ENCODE data around the gene APOM. TPM values are rescaled to one million over a fixed set of nuclear protein-coding genes. Genes with fewer than 3 reads are reported as not detected.

The APOM gene
- total and polyA plus RNA-seq, 2 donors from 2014 or later = 4.6 to 154 TPM

- no peak for FAIRE-seq
- intact Hi-C loops (cut with DNase I) = no loop called here
- no peaks in the 10 kb centered on the region for H3K27me3 ChIP-seq (ENCODE audit: control insufficient read depth, insufficient read depth, low read length)
- H3K4me1 ChIP-seq (ENCODE audit: control insufficient read depth in 2 of 3, insufficient read depth in 2 of 3, low read depth in 1 of 3, low read length in 3 of 3) = no peaks in the 10 kb centered on the region
- TF ChIP-seq CTCF (IDR thresholded peaks at IDR 0.05; ENCODE audit: borderline replicate concordance, extremely low read depth, insufficient read depth) = no peak
- no peak for DNase-seq
- H3K9me3 ChIP-seq (ENCODE audit: control insufficient read depth in 2 of 3, insufficient read depth in 1 of 3, low read length in 3 of 3) = no peaks in the 10 kb centered on the region
- no peak overlapping the region for H3K9ac ChIP-seq (ENCODE audit: low read length in 3 of 3)
- H3K27ac ChIP-seq (ENCODE audit: low read depth in 2 of 2, low read length in 2 of 2) = no peak overlapping the region
- no peak overlapping the region for H3K4me3 ChIP-seq (ENCODE audit: low read length in 3 of 3)
- peaks cover 9 to 86% (median 60%) of the 10 kb centered on the region in 3 donors for H3K36me3 ChIP-seq (ENCODE audit: control insufficient read depth in 2 of 3, insufficient read depth in 3 of 3, low read length in 3 of 3)
Measured at GRCh38 chr6:31643818-31644454, 11.8 kb upstream of the APOM start.

GRCh38 chr6:31645325-31645724 lies 10.4 kb upstream of the APOM start:
- intact Hi-C loops (cut with DNase I) = no loop called here
- Histone ChIP-seq H3K36me3 (ENCODE audit: control insufficient read depth in 2 of 3, insufficient read depth in 3 of 3, low read length in 3 of 3) (peaks cover 14 to 79% (median 59%) of the 10 kb centered on the region in 3 donors), H3K9me3 (ENCODE audit: control insufficient read depth in 2 of 3, insufficient read depth in 1 of 3, low read length in 3 of 3) (no peaks in the 10 kb centered on the region), H3K27me3 (ENCODE audit: control insufficient read depth, insufficient read depth, low read length) (no peaks in the 10 kb centered on the region), H3K4me3 (ENCODE audit: low read length in 3 of 3) (no peak overlapping the region), H3K4me1 (ENCODE audit: control insufficient read depth in 2 of 3, insufficient read depth in 2 of 3, low read depth in 1 of 3, low read length in 3 of 3) (no peaks in the 10 kb centered on the region), H3K9ac (ENCODE audit: low read length in 3 of 3) (no peak overlapping the region), H3K27ac (ENCODE audit: low read depth in 2 of 2, low read length in 2 of 2) (no peak overlapping the region)
- DNase-seq (no peak), FAIRE-seq (no peak)
- no peak for TF ChIP-seq CTCF (IDR thresholded peaks at IDR 0.05; ENCODE audit: borderline replicate concordance, extremely low read depth, insufficient read depth)

- H3K36me3 ChIP-seq (ENCODE audit: control insufficient read depth in 2 of 3, insufficient read depth in 3 of 3, low read length in 3 of 3) = peaks cover 10 to 27% (median 22%) of the 10 kb centered on the region in 3 donors
- peak in 2 of 5 donors; percentile 79 to 90 for DNase-seq
- TF ChIP-seq CTCF (IDR thresholded peaks at IDR 0.05; ENCODE audit: borderline replicate concordance, extremely low read depth, insufficient read depth) = no peak
- H3K9ac ChIP-seq (ENCODE audit: low read length in 3 of 3) = peak overlapping the region; percentile 90 to 98 (median 90)
- intact Hi-C loops (cut with DNase I) = no loop called here
- H3K27me3 ChIP-seq (ENCODE audit: control insufficient read depth, insufficient read depth, low read length) = no peaks in the 10 kb centered on the region
- peak overlapping the region; percentile 98 to 100 for H3K27ac ChIP-seq (ENCODE audit: low read depth in 2 of 2, low read length in 2 of 2)
- H3K4me1 ChIP-seq (ENCODE audit: control insufficient read depth in 2 of 3, insufficient read depth in 2 of 3, low read depth in 1 of 3, low read length in 3 of 3) = peaks cover 0 to 24% (median 17%) of the 10 kb centered on the region in 3 donors
- no peaks in the 10 kb centered on the region for H3K9me3 ChIP-seq (ENCODE audit: control insufficient read depth in 2 of 3, insufficient read depth in 1 of 3, low read length in 3 of 3)
- FAIRE-seq = no peak
- peak overlapping the region; percentile 87 to 98 (median 97) for H3K4me3 ChIP-seq (ENCODE audit: low read length in 3 of 3)
Measured at GRCh38 chr6:31651602-31652191, 4.0 kb upstream of the APOM start.
